ENCODE data around the gene SLC35F3.

DNA sequence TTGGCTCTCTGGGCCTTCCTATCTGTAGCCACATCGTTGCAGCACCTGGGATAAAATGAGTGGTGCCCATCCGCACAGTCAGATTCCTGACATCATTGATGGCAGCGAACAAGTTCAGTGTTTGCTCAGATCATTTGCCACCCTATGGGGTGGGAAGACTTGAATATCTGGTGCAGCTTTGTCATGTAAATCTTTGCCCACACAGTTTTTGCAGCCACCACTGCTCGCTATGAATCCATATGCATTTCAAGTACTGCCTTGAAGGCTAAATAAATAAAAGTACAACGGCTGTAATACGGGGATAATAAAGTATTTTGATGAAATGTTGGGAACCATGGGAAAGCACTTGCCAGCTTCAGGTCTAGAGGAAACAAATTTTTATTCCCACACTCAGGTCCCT, 412.5 kb downstream of the SLC35F3 start:
- TF ChIP-seq, protein P1, sequence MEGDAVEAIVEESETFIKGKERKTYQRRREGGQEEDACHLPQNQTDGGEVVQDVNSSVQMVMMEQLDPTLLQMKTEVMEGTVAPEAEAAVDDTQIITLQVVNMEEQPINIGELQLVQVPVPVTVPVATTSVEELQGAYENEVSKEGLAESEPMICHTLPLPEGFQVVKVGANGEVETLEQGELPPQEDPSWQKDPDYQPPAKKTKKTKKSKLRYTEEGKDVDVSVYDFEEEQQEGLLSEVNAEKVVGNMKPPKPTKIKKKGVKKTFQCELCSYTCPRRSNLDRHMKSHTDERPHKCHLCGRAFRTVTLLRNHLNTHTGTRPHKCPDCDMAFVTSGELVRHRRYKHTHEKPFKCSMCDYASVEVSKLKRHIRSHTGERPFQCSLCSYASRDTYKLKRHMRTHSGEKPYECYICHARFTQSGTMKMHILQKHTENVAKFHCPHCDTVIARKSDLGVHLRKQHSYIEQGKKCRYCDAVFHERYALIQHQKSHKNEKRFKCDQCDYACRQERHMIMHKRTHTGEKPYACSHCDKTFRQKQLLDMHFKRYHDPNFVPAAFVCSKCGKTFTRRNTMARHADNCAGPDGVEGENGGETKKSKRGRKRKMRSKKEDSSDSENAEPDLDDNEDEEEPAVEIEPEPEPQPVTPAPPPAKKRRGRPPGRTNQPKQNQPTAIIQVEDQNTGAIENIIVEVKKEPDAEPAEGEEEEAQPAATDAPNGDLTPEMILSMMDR (optimal IDR thresholded peaks at IDR 0.05 in 1 of 3, IDR thresholded peaks at IDR 0.05 in 1 of 3, conservative IDR thresholded peaks at IDR 0.05 in 1 of 3; ENCODE audit: extremely low read depth in 1 of 3, insufficient read depth in 2 of 3, low read length in 3 of 3) = no peak
- no peak for TF ChIP-seq EZH2 (IDR thresholded peaks at IDR 0.05; ENCODE audit: low read length)
